Stimulated activated CD8-positive, alpha-beta memory T cell treated with anti-CD3 and anti-CD28 coated beads, Interleukin-15, amount 100 ng/mL, for 24 hours (primary cell): Measurements from ENCODE around the gene SQOR.
"Not testable (repeated sequence)": the region's sequence is repeated elsewhere in the genome, so short reads cannot be mapped to it uniquely, and the experiment has no call there.

Source experiments
- DNase-seq: peaks from one replicate; pipeline ENCODE4 v3.0.0-alpha.2; 2020; ENCODE audit warnings: low read depth

Gene SQOR

DNA sequence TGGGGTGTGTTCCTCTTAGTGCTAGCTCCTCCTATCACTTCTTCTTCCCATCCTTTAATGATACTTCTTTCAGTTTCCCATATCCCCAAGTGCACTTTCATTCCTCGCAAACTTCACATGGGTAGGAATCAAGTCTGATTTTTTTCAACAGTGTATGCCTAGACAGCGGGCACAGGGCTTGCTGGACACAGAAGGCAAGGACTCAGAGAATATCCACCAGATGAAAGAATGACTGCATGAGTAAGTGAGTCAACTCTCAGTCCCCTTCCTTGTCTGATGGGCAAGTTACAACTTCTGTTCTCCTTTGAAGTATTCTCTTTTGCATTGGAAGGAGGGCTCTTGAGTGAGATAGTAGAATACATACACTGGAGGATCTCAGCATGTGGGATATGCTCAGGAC lies 3.1 kb upstream of the SQOR start:
- no peak for DNase-seq

DNA sequence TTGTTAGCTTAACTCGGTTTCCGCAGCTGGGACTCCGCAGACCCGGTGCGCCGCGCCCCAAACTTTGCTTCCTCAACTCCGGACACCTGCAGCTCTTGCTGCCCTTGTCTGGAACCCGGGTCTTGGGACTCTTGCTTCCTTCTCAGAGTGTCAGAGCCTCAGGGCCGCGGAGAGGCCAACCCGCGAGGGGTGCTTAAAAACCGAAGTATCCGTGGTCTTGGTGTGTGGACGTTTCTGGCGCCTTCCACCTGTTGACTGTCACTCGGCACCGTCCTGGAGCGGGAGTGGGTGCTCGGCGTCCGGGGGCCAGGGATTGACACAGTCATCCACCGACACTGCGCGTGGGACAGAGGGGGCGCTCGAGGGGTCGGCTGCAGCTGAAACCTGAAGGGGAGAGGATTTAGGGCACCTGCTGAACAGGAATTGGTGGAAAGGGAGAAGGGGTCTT lies 386 bp downstream of the SQOR start:
- DNase-seq: peak; percentile 29

DNA sequence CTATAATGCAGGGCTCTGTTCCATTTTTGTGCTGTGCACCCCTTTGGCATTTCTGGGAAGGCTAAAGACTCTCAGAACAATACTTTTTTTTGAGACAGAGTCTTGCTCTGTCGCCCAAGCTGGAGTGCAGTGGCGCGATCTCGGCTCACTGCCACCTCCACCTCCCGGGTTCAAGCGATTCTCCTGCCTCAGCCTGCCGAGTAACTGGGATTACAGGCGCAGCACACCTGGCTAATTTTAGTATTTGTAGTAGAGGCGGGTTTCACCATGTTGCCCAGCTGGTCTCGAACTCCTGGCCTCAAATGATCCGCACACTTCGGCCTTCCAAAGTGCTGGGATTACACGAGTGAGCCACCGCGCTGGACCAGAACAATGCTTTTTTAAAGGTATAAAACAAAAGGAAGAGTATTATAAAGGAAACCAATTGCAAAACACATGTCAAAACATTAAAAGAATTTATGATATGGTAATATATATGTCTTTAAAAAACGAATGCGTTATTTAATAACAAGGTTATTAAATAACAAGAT lies 999 bp downstream of the SQOR start:
- no peak for DNase-seq

DNA sequence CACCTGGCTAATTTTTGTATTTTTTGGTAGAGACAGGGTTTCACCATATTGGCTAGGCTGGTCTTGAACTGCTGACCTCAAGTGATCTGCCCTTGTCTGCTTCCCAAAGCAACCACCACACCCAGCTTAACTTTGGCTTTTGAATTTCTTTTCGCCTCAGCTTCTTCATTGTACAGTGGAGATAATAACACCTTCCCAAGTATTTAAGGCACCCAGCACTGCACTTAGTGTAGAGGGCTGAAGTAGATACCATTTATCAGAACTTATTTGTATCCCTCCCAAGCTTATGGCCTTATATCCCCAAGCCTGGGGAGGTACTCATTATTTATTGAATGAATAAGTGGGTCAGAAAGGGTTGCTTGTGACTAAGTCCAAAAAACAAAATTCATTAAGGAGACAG lies 2.3 kb downstream of the SQOR start:
- DNase-seq: no peak

DNA sequence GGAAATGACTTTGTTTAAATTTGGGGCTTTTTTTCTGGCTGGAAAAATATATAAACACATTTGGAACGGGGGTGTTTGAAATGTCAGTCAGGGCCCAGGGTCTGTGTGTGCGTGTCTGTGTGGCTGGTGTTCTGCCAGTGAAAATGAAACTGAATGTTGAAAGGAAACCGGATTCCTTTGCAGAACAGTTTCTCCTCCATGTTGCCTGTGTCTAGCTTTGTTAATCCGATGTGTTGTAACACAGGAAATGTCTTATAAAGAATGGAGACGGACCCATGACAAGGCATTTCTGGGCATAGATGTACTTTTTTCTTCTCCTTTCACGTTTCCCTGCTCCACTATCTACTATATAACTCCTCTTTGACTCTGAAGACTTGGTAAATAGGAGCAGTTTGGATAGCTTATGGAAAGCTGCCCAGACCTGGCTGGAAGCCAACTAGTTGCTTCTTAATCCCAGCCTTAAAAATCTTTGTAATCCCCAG lies 2.8 kb downstream of the SQOR start:
- DNase-seq: no peak

DNA sequence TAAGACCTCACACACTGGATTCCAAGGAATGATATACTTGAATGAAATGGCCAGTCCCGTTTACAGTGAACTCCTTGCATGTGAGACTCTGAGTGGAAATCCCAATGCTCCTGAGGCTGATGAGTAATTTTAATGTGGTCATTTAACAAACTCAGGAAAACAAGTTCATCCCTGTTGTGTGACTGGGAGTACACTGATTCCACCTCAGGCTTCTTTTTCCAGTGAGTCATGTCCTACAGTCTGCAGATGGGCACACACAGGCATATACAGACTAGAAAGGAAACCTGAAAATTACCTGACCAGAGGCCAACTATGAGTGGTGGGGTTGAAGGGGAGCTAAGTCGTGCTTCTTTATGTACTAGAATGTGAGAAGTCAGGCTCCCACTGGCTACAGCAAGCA lies 5.8 kb downstream of the SQOR start:
- DNase-seq: no peak

DNA sequence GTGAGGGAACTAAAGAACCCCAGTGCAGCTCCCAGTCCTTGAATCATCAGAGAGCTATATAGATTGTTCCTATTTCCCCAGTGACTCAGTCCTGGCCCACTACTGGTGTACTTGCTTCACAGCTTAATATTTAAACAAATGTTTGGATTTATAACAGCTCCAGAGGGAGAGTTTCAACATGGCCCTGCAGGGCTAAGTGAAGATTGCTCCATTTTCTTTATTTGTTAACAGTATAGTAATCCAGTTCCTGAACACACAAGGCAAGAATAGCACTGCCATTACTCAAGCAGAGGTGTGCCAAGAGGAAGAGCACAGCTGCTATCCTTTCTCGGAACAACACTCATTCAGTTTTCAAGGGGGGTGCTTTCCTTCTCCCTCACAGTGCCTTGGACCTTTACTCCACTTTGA lies 6.5 kb downstream of the SQOR start:
- no peak for DNase-seq

DNA sequence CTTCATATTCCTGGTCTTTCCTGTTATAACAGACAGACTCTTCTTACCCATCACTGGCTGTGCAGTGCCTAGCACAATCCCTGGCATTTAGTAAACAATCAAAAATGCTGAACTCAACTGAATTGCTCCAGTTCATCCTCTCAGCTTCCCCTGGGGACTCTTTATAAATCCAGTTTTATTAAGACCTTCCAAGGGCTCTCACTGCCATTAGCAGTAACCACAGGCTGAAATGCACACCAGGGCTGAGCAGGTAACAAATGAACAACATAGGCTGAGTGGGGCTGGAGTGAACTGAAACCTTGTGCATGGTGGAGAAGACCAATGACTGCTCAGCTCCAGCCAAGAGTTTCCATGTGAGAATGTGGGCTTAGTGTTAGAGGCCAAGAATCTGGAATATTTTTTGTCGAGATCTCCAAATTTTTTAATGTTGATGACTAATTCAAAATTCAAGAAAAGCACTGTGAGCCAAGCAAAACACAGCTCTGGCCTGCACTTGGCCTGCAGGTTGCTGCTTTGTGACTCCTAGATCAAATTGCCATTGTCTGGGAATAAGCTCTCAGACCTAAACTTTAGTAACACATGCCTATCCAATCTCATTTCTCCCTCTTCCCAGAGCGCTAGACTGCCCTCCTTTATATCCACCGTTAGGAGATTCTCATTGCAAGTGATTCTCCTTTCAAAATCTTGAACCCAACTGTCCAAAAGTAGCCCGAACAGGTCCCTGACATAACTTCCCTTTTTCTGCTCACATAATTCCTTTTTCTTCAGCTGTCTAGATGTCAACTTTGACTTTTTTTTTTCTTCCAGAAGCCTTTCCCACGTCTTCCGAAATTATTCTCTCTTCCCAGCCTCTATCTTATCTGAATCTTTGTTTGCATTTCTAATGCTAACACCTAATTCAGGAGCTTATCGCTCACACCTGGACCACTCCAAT lies 7.4 kb downstream of the SQOR start:
- DNase-seq: no peak

DNA sequence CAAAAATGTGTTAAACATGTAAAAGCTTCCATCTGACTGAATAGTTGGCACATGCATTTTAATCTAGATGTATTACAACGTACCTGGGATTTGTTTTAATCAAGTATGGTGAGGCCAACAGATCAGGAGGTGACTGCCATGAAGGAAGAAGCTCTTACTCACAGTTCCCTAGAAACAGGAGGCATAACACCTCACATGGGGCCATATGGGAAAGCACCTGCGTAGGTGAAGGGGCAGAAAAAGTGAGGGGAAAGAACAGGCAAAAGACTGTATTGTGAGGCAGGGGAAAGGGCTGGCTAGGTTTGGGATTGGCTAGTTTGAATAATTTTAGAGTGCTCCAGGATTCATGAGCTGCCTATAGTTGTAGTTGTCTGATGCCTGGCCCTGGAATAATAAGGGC lies 9.6 kb downstream of the SQOR start:
- DNase-seq: no peak

DNA sequence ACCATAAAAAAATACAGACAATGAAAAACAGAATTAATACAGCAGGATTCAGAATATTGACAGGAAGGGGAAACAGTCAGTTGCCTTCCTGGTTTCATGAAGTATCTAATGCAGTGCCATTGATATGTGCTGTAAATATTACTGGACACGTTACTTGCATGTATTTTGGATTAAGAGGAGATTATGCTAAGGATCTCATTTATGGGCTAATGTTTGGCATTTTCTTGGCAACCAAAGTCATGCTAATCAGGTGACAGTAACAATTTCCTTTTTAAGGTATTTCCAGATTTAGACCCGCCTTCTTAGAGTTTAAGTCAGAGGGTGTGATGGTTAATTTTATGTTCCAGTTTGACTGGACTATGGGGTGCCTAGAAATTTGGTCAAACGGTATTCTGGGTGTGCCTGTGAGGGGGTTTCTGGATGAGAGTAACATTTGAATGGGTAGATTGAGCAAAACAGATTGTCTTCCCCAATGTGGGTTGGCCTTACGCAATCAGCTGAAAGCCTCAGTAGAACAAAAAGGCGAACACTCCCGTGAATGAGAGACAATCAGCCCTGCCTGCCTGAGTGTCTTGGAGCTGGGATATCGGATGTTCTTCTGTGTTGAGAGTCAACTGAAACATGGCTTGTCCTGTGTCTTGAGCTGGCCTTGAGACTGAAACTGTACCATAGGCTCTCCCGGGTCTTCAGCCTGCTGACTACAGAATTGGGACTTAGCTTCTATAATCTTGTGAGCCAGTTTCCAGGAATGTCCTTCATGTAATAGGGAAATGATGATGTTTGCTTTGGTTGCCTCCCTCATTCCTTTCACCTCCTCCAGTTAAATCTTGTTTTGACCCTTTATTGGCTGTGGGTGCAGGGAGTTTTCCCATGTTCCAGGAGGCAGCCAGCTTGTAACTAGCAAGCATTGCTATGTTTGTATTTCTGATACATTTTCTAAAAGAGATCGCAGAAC lies 10.5 kb downstream of the SQOR start:
- DNase-seq: no peak

DNA sequence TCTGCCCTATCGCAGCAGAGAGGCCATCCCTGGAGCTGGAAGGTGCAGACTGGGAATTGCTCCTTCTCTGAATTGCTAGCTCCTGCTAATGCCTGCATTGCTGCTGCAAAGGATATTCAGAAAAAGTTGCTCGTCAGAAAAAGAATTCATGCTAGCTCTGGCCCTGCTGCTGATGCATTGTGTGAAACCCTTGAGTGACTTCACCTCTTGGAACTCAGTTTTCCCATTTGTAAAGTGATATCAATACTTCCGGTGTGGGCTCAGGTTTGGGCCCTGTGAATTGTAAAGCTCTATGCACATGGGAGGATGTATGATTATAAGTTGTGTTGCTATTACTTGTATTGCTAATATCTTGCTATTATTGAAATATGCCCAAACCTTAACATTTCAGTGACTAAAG lies 11.4 kb downstream of the SQOR start:
- no peak for DNase-seq

DNA sequence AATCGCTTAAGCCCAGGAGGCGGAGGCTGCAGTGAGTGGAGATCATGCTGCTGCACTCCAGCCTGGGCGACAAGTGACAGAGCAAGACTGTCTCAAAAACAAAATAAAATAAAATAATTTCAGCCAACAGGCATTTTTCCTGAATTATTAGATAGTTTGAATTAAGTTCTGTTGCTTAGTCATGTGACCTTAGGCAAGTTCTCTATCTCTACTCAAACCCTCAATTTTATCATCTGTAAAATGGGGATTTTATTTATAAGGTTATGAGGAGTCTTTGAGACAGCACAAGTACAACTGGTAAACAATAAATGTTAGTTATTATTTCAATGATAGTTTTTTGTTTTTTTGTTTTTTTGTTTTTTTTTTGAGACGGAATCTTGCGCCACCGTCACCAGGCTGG lies 13.0 kb downstream of the SQOR start:
- no peak for DNase-seq

DNA sequence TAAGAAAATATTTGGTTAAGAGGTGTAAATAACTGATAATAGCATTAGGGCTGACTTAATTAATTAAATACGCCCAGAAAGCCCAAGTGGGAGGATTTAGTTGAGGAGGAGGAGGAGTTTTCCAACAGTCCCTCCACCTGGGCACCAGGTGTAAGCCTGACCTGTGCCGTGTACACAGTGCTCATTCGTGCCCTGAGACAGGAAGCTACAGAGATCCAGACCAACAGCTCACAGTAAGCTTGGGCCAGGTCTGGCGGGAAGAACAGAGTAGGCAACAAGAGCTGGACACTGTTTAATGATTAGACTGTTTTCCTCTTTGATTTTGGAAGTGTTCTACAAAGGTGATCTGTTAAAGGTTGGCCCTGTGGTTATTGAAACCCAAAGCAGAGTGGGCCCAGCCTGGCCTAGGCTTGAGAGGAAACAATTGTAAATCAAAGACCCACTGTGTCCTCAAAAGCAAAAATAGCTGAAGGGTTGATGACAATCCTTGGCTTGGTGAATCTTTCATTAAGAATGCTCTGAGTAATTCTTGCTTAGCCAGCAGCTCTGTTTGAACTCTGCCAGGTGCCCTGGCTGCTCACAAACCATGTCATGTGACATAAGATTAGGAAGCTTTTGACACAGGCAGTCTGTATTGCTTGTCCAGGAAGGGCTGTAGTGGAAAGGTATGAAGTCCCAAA lies 13.8 kb downstream of the SQOR start:
- DNase-seq: no peak

DNA sequence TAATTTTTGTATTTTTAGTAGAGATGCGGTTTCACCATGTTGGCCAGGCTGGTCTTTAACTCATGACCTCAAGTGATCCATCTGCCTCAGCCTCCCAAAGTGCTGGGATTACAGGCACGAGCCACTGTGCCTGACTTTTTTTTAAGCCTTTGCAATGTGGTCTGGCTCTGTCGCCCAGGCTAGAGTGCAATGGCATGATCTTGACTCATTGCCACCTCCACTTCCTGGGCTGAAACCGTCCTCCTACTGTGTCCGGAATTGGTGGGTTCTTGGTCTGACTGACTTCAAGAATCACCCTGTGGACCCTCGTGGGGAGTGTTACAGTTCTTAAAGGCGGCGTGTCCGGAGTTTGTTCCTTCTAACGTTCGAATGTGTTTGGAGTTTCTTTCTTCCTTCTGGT lies 15.2 kb downstream of the SQOR start:
- not testable (repeated sequence) for DNase-seq

DNA sequence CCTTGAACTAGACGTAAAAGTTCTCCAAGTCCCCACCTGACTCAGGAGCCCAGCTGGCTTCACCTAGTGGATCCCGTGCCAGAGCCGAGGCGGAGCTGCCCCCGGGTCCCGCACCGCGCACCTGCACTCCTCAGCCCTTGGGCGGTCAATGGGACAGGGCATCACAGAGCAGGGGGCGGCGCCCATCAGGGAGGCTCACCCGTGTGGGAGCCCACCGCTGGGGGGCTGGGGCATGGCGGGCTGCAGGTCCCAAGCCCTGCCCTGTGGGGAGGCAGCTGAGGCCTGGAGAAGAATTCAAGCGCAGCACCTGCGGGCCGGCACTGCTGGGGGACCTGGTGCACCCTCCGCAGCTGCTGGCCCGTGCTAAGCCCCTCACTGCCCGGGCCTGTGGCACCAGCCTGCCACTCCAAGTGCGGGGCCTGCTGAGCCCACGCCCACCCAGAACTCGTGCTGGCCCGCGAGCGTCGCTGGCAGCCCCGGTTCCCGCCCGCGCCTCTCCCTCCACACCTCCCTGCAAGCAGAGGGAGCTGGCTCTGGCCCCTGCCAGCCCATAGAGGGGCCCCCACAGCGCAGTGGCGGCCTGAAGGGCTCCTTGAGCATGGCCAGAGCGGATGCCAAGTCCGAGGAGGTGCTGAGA lies 16.2 kb downstream of the SQOR start:
- no peak for DNase-seq

DNA sequence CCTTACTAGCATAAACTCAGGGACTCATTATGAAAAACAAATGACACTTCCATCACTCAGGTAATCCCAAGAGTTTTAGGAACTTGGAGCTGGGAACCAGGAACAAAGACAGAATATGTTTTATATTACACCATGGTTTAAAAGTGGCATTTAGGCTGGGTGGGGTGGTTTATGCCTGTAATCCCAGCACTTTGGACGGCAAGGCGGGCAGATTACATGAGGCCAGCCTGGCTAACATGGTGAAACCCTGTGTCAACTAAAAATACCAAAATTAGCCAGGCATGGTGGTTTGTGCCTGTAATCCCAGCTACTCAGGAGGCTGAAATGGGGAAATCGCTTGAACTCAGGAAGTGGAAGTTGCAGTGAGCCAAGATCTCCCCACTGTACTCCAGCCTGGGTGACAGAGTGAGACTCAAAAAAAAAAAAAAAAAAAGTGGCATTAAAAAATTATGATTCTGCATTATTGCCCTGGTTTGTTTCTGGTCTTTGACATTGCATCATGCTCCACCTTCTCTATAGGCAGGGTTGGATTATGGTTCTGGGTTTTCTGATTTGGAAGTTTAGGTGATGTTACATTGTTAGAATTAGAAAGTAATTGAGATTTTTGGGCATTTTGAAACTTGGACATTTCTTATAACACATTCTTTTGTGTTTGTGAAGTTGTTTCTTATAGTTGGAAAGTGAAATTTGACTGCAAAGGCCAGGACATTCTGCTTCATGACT lies 19.0 kb downstream of the SQOR start:
- no peak for DNase-seq

DNA sequence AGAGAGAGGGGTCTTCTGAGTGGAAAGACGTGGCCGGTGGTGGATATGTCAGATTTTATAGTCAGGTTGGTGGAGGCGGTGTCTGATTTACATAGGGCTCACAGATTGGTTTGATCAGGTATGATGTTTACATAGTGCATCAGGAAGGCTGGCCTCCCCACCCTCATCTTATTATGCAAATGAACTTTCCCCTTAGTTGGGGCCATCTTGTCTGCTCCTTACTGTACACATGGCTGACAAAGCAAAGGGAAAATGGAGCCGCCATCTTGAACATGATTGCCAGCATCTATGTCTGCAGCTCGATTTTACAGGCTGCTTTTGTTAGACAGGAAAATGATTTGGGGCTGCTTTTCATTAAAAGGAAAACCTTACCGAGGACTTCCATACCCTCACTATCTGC lies 19.9 kb downstream of the SQOR start:
- no peak for DNase-seq

DNA sequence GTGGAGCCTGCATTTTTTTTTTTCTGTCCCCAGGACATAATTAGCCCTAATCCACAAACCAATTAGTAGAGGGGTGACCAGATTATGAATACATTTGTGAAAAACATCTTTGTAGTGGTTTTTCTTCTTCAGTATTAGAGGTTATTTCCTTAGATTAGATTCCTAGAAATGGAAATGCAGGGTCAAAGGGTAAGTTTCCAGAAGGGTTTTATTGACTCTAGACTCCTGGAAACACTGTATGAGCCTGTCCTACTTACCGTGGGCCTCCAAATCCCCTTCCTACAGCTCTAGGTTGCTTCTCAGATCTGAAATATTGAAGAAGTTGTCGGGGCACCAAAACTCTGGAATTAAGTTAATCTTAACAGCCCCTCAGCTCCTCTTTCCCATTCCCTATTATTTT lies 22.4 kb downstream of the SQOR start:
- DNase-seq: no peak

DNA sequence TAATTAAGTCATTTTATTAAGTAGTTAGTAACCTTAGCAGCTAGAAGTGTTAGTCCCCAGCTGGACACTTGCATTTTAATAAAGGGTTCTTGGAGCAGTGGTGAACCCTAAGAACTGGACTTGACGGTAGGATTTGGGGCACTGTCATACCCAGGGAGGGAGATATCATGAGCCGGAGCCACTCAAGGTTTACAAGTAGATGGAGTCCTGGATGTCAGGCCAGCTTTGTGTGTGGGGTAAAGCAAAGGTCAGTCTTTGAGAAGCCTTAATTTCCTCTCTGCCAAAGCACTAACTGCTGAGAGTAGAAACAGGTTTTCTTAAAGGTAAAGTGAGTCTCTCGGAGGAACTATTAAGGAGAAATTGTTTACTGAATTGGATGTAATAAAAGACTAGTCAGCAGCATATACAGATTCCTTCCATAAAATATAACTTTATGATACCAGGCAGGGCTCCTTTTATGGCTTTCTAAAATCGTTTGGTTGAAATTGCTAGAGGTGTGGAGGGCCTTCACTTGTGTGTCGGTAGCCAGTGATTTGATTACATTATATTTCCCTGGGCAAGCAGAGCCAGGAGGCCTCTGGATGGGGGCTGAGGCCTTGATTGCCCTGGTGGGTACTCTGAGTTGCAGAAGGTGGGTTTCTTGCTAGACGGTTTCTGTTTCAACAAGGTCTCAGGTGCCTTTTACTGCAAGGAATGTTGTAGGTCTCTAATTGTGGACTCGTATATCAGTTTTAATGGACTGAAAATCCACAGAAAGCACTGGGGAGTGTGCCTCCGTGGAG lies 23.1 kb downstream of the SQOR start:
- no peak for DNase-seq
